ENCODE results near the gene ERAP2.
"Not testable (repeated sequence)": the region's sequence is repeated elsewhere in the genome, so short reads cannot be mapped to it uniquely, and the experiment has no call there.

Gene ERAP2

DNA sequence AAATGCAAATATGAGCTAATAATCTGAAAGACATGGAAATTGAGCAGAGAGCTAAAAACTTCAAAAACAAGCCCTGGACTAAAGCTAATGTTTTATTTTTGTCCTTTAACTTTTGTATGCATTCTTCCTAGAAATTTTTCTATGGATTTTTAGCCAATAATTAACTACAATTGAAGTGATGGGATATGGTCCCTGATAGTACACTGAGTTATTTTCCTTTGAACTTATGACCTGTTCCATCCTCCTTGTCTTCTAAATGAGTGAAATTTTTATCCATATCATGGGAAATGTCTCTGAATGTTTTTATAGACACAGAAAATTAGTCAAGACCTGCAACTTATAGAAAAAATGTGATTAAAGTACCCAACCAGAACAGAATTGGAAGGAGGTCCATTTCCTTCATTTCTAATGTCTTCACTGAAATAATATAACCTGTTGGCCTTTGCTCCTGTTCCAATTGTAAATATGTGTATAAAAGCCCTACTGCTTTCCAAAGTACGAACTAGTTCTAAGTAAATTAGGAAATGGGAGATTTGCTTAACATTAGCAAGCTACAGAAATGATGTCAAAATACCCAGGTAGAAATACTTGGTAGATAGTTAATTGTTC lies 11.3 kb upstream of the ERAP2 start:
- no peak for DNase-seq

DNA sequence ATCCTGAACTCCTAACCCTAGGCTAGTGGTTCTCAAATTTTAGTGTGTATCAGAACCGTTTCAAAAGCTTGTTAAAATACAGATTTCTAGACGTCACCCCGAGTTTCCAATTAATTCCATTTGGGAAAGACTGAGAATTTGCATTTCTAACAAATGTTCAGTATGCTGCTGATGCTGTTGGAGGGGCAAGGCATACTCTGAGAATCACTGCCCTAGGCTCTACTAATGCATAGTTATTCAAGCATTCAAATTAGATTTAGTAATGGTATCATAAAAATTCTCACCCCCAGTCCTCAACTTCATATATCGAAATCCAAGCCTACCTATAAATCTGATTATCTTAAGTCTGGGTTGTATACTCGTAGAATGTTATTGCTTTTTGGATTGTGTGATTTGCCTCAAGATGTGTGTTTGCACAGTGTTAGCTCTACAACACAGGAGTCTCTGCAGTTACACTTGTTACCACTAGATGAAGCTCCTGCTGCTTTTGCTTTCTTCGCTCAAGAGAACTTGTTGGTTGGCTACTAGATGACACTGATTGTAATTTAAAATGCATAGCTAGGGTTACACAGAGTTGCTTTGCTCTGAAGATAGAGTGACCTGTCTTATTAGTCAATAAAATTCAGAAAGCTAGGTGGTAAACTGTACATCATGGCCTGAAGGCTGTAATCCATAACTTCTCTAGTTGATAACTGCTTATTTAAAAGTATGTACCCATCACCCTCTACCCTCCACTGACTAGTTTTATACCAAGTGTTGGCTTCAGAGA lies 7.5 kb upstream of the ERAP2 start:
- DNase-seq = peak; percentile 64

- no peak for DNase-seq
Measured at GRCh38 chr5:96869372-96869641, 7.0 kb upstream of the ERAP2 start.

DNA sequence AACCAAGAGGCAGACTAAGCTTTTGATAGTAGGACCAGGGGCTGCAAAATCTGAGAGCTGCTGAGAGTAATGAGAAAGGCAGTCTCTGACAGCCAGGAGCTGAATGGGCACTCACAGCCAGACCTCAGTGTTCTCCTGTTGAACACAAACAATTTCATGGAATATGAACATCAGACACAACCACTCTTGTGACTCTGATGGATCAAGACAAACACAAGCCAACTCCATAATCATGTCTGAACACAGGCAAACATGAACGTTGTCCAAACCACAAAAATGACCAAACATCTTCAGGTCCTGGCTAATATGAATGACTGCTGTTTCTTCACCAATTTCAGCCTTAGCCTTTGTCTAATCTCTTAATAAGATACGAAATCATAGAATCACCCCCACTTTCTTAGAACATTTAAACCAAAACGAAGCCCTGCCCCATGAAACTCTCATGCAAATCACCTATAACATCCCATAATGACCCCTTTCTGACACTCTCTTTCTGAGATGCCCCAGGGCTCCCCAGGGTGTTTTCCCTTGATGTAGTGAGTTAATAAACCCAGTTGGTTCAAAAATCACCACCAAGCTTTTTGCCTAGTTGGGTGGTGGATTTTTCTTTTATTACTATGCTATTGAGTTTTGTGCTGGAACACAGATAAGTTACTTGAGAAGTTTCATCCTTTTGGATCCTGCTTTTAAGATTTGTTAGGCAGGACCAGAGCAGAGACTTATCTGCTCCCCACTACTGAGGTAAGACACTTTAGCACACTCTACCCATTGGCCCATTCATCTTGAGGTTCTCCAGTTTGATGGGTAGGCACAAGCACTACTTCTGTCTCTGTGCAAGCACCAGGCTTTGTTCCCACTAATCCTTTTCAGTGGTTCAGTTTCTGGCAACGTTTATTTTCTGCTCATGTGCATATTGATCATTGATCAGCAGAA lies 5.9 kb upstream of the ERAP2 start:
- no peak for DNase-seq

- DNase-seq = no peak
Measured at GRCh38 chr5:96871027-96871399, 5.3 kb upstream of the ERAP2 start.

GRCh38 chr5:96871686-96872085 lies 4.6 kb upstream of the ERAP2 start:
- no peak for DNase-seq

DNA sequence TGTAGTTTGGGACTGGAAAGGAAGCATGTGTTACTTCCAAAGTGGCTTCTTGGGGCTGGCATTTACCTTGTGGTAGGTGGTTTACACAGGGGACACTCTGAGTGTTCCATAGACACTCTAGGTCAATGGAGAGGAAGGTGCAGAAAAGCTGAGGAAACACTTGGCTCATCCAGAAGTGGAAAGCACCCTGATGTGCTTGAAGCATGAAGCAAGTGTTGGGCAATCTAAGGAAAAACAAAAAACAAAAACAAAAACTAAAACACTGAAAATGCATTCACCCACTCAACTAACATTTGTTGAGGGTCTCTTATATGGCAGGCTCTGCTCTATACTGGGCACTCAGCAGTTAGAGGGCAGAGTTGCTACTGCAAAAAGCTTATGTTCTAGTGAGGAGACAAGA lies 2.9 kb upstream of the ERAP2 start:
- no peak for DNase-seq

DNA sequence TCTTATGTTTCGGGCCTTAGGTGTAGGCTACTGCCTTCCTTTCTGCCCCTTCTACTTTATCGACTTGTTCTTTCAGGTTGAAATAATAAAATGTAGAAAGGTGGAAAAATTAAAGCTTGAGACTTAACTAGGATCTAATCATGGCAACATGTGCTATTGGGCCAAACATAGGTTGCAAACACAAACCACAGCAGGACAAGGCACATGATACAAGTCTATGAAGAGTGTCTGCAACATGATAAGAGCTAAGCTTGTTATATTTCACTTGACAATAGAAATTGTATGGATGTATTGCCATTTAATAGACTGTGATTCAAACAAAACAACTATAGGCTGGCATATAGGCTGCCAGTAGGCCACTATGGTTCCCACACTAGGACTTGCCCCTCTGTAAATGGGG lies 1.7 kb upstream of the ERAP2 start:
- no peak for DNase-seq

GRCh38 chr5:96875791-96876291 lies 459 bp upstream of the ERAP2 start:
- DNase-seq = no peak

DNA sequence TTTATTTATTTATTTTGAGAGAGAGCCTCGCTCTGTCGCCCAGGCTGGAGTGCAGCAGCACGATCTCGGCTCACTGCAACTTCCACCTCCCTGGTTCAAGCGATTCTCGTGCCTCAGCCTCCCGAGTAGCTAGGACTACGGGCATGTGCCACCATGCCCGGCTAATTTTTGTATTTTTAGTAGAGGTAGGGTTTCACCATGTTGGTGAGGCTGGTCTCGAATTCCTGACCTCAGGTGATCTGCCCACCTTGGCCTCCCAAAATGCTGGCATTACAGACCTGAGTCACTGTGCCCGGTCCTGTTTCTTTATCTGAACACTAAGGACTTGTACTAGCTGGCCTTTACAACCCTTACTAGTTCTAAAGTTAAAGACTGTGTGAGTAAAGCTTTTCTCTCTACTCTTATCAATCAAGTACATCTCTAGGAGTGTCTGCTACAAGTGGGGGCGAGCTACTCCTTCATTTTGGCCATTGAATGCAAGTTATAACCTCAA lies 723 bp downstream of the ERAP2 start:
- not testable (repeated sequence) for DNase-seq

GRCh38 chr5:96879665-96880064 lies 3.4 kb downstream of the ERAP2 start:
- no peak for DNase-seq

DNA sequence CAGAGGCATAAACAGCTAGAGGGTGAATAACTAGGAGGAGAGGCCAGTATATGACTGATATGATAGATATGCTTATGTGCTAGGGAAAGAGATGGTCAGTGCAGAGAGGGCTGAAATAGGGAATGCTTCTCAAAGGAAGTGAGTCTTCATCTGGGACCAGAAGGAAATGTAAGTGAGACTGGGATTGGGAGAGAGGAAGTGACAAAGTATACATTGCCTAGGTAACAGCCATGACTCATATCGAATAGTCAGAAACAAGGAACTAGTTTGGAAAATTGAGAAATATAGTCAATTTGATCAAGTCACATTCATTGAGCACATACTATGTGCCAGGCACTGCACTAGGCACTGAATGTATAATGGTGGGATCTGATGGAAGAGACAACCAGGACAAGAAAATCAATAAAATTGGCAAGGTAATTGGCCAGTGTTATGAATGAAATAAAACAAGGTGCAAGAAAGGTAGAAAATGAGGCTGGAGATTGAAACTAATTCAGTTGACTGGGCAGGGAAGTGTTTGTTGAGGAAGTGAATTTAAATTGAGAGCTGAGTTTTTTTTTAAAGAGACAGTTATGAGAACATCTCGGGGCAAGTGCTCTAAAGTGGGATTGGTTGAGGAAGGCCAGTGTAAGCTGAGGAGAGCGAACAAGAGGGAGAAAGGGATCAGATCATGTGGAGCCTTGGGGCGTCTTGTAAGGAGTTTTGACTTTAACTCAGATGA lies 4.3 kb downstream of the ERAP2 start:
- DNase-seq = no peak

DNA sequence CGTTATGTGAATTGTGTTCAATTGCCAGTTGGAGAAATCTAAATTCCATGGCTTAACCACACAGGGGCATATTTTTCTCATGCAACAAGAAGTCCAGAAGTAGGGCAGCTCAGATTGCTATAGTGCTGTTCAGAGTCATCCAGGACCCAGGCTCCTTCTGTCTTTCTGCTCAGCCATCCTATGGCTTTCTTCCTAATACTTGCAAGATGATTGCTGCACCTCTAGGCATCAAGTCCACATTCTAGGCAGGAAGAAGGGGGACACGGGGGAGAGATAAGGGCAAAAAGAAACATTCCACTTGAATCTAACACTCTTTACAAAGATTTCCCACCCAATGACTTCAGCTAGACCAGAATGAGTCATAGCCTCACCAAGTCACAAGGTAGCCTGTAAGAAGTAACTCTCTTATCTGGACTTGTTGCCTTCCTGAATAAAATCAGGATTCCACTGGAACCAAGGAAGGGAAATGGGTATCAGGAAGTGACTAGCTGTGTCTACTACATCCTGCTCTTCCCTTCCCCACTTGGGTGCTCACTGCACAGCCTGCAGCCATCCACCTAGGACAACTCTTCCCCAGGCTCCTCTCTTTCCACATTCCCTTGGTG lies 5.3 kb downstream of the ERAP2 start:
- no peak for DNase-seq

GRCh38 chr5:96883871-96884270 lies 7.6 kb downstream of the ERAP2 start:
- DNase-seq = no peak

- DNase-seq = no peak
Measured at GRCh38 chr5:96884995-96885394, 8.7 kb downstream of the ERAP2 start.

- no peak for DNase-seq
Measured at GRCh38 chr5:96885518-96886338, 9.4 kb downstream of the ERAP2 start.

DNA sequence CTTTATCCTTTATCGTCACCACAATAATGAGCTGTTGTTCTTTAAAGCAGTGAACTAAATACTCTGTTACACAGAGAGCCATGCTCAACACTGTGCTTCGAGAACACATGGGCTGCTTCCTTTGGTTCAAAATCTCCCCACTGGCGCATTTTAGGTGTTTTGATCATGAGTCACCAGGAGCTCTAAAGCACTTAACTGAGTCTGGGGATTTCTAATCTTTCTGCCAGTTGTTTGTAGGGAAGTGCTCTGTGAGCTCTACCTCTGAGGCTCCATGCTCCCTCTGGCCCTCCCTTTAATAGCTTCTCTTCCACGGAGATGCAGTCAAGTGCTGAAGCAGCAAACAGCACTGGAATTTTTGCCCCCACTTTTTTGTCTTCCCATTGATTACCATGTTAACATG lies 17.0 kb downstream of the ERAP2 start:
- no peak for DNase-seq

- no peak for DNase-seq
Measured at GRCh38 chr5:96896276-96896675, 20.0 kb downstream of the ERAP2 start.

DNA sequence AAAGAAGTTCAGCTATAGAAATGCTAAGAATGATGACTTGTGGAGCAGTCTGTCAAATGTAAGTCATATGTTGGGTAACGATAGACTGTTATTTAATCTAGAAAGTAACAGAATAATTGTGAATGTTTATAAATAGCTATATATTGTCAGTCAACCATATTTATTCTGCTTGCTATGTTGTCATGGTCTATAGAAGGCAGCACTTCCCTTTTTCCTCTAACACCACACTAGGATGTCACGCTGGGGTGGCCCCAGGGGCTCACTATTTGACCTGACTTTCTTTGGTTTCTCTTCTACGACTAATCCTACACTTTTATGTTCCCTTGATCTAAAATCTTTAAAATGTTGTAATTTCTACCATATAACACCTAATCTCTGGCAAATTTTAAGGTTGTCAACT lies 20.5 kb downstream of the ERAP2 start:
- DNase-seq = no peak

- no peak for DNase-seq
Measured at GRCh38 chr5:96901384-96901783, 25.1 kb downstream of the ERAP2 start.

DNA sequence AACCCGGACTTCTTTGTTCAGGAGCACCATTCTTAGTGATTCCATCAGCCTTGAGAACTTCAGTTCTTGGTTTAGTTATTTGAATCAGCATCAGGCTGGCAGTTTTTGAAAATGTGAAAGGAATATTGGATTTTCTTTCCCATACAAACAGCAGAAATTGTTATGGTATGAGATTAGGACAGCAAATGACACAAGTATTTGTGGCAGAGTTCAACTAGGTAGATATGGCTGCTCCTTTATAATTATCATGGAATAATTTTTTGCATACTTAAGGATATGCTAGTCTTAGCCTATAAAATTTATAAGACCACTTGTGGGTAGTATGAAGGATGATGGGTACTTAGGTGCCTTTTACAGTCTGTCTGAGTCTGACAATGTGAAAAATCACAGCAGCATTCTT lies 25.5 kb downstream of the ERAP2 start:
- DNase-seq = no peak

GRCh38 chr5:96902876-96903275 lies 26.6 kb downstream of the ERAP2 start:
- DNase-seq = no peak
